Measurements from ENCODE around the gene VASN.
A peak's percentile ranks its signal among the peaks of the same experiment; 100 is the strongest.

The VASN gene

GRCh38 chr16:4426722-4427372, 55.2 kb downstream of the VASN start:
- no peak for DNase-seq (ENCODE audit: low read depth)
- peak overlapping the region; percentile 85 for H3K4me3 ChIP-seq (ENCODE audit: control insufficient read depth, low read depth, low read length)
- no peak for TF ChIP-seq CTCF (IDR thresholded peaks at IDR 0.05; ENCODE audit: control insufficient read depth, insufficient read depth, low read depth, low read length, missing control alignments)

- no peak for DNase-seq (ENCODE audit: low read depth)
- TF ChIP-seq CTCF (IDR thresholded peaks at IDR 0.05; ENCODE audit: control insufficient read depth, insufficient read depth, low read depth, low read length, missing control alignments) = no peak
- no peak overlapping the region for H3K4me3 ChIP-seq (ENCODE audit: control insufficient read depth, low read depth, low read length)
These were observed 56.9 kb downstream of the VASN start for GRCh38 chr16:4428500-4428899.

GRCh38 chr16:4431023-4431422, 59.4 kb downstream of the VASN start:
- TF ChIP-seq CTCF (IDR thresholded peaks at IDR 0.05; ENCODE audit: control insufficient read depth, insufficient read depth, low read depth, low read length, missing control alignments) = no peak
- DNase-seq (ENCODE audit: low read depth) = no peak
- no peak overlapping the region for H3K4me3 ChIP-seq (ENCODE audit: control insufficient read depth, low read depth, low read length)

Data from AG09309 (cell line).